HG02610 (cell line): ENCODE measurements around the gene PTPRN2.

Source experiments
- ATAC-seq: cut with Tn5 transposase; IDR thresholded peaks from one replicate; pipeline ENCODE4 v1.9.1; 2021; ENCODE audit warnings: mild to moderate bottlenecking, moderate library complexity; ENCODE audit not compliant: unreplicated experiment

PTPRN2 gene

DNA sequence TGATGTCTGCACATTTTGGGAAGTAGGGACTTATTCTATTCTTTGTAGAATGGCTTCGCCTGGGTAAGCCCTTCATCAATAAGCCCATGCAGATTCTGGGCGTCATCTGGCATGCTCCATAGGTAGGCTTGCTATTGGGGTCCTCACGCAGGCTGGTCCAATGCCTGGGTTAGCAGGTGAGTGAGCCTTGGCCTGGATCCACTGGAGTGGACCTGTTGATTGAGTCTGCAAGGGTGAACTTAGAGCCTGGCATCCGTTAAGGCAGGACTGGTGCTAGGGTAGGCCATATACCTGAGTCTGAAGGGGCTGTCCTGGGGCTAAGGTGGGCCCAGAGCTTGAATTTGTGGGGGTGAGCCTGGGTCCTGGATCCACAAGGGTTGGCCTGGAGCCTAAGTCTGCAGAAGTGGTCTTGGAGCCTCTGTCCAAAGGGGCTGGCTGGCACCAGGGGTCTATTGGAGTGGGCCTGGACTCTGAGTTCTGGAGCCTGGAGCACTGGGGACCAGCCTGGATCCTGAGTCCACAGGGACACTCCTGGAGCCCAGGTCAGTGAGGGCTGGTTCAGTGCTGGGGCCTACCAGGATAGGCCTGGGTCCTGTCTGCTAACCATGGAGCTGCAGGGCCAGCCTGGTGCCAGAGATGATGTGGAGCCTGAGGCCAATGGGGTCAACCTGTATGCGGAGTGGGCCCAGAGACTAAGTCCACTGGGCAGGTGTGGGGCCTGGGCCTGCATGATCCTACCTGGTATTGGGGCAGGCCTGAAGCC lies 297.7 kb downstream of the PTPRN2 start:
- ATAC-seq: no peak

DNA sequence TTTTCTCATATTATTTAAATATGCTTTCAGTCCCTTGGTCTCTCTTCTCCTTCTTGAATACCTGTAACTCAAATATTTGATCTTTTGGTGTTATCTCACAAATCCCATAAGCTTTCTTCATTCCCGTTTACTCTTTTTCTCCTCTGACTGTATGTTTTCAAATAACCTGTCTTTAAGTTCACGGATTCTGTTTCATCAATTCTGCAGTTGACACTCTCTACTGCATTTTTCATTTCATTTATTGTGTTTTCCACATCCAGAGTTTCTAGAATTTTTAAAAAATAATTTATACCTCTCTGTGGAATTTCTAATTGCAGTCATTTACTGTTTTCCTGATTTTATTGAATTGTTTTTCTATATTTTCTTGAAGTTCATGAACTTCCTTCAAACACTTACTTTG lies 298.4 kb downstream of the PTPRN2 start:
- no peak for ATAC-seq

GRCh38 chr7:158286210-158286609 lies 301.4 kb downstream of the PTPRN2 start:
- ATAC-seq: no peak

GRCh38 chr7:158285383-158285770 lies 302.2 kb downstream of the PTPRN2 start:
- ATAC-seq: no peak

GRCh38 chr7:158284617-158285382 lies 302.8 kb downstream of the PTPRN2 start:
- no peak for ATAC-seq

DNA sequence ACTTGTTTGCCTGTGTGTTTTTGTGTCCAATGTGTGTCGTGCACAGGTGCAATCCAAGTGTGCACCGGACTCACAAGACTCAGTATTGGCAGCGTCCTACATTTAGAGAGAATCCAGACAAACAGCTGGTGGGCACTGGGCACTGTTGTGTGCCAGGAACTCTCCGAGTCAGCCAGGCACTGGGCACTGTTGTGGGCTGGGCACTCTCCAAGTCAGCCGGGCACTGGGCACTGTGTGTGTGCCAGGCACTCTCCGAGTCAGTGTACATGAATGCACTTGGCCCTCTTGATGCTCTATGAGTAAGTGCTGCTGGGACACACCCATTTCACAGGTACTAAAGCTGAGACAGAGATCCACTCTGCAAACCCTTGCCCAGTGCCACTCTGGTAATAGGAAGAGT lies 303.5 kb downstream of the PTPRN2 start:
- ATAC-seq: no peak

GRCh38 chr7:158283016-158283974 lies 304.3 kb downstream of the PTPRN2 start:
- ATAC-seq: no peak

DNA sequence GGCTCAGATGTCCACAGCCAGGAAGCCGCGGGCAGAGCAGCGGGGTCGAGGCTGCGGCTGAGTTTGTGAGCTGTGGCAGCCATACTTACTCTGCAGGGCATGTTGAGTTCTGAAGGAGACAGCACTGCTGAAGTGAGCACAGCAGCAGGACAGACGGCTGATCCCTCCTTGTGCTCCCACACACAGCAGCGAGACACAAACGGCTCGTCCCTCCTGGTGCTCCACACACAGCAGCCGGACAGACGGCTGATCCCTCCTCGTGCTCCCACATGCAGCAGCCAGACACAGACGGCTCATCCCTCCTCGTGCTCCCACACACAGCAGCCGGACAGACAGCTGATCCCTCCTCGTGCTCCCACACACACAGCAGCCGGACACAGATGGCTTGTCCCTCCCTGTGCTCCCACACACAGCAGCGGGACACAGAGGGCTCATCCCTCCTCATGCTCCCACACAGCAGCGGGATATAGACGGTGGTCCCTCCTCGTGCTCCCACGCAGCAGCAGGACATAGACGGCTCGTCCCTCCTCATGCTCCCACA lies 305.1 kb downstream of the PTPRN2 start:
- no peak for ATAC-seq

DNA sequence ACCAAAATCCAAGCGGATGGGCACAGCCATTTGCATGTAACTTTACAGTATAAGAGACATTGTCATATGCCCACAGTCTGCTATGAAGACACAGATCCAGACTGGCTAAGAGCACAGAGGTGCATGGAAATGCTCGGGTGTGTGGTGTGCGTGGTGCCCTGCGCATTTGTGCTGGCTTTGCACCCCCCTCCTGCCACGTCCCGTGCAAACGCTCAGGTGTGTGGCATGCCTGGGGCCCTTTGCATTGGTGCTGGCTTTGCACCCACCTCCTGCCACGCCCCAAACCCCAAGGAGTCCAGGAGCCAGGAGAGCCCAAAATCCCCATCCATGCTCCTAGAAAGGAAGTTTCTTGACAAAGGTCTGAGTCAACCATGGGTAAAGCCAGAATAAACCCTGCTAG lies 306.2 kb downstream of the PTPRN2 start:
- no peak for ATAC-seq

- no peak for ATAC-seq
Measured at GRCh38 chr7:158280448-158281144, 307.0 kb downstream of the PTPRN2 start.

DNA sequence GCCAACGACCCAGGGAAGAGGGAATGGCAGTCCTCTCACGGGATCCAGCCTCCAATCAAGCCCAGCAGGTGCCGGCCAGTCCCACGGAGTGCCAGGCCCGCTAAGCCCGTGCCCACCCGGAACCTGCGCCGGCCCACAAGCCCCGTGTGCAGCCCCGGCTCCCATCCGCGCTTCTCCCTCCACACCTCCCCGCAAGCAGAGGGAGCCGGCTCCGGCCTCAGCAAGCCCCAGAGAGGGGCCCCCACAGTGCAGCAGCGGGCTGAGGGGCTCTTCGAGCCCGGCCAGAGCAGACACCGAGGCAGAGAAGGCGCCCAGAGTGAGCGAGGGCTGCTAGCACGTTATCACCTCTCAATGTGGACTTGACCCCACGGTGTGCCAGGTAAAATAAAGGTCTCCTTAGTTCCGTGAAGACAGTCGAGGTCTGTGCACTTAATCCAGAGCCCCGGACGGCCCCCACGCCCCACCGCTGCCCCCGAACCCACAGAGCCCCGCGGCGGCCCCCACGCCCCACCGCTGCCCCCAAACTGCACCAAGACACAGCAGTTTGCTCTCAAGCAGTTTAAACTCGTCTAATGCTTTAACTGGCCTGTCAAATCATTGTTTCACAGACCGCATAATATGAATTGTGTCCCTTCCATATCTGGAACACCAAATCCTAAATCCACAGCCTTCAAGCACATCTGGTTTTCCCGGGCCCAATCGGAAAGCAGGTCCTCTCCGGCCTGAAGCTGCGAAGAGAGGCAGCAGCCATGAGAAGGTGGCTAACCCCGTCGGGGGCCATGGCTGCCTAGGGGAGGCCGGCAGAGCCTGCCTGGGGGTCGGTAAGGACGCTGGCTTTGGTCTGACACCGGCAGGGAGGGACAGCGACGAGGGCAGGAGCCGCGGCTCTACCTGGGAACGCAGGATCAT lies 307.8 kb downstream of the PTPRN2 start:
- no peak for ATAC-seq

GRCh38 chr7:158278745-158279320 lies 308.8 kb downstream of the PTPRN2 start:
- no peak for ATAC-seq

GRCh38 chr7:158277219-158278141 lies 310.1 kb downstream of the PTPRN2 start:
- no peak for ATAC-seq

DNA sequence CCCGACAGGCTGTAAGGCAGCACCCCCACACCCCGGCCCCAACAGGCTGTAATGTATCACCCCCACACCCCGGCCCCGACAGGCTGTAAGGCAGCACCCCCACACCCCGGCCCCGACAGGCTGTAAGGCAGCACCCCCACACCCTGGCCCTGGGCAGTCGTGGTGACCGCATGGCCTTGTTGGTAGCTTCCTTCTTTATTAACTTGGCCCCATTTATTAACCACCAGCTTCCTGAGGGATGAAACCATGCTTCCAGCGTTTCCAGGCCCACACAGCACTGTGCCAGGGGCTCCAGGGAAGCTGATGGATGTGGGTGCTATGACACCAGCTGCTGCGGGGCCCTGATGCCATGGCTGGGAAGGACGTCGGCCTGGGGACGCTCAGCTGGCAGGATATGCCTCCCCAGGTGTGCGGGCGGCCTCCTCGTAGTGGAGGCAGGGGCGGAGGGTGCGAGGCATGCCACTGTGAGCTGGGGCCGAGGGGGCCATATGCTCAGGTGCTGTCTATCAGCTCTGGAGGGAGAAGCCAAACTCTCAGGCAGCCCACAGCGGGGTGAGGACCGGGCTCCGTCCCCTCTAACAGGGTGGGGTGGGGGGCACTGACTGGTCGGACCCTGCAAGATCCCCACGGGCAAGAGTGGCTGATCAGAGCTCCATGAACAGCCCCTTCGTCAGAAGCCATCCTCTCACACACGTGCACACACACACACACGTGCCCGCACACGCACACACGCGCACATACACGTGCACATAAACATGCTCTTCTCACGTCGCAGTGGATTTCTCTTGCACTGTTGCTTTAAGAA lies 311.0 kb downstream of the PTPRN2 start:
- ATAC-seq: no peak

DNA sequence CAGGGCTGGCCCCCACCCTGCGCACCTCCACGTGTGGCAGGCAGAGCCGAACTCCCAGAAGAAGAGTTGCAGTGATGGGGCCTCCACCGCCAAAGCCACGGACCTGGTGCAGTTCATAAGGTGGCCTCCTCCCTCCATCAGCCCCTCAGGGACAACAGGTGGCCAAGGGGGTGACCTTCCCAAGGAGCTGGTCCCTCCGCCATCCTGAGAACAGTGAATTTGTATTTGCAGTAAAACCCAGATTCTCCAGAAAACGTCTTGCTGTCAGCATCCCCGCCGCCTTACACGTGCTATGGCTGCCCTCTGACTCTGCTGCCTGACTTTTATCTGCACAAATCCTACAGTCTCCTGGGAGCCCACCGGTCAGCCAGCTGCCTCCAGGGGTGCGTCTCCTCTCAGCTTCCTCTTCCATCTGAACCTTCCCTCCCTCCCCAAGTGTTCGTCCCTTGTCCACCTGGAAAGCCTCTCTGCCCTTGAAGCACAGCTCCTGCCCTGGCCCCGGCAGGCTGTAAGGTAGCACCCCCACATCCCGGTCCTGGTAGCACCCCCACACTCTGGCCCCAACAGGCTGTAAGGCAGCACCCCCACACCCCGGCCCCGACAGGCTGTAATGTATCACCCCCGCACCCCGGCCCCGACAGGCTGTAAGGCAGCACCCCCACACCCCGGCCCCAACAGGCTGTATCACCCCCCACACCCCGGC lies 311.8 kb downstream of the PTPRN2 start:
- no peak for ATAC-seq

DNA sequence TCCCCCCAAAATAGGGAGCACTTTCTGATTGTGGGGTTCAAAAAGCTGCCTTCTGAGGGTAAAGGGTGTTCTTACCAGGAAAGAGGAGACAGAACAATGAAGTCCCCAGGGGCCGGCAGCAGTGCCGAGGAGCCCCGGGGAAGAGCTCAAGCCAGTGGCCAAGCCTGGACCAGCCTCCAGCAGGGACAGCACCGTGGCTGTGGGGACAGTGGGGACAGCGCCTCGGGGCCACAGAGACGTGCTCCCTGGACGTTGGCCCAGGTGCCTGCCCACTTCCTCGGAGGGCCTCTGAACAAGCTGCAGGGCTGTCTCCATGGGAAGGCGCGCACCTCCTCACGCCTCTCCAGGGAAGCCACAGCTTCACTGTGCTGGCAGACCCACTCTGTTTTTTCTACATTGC lies 312.6 kb downstream of the PTPRN2 start:
- ATAC-seq: no peak
